Right forelimb (tissue), 1 donor: ENCODE results near the gene CCDC106.

ENCODE experiments used
- DNase-seq: peaks from one replicate; pipeline ENCODE4 v3.0.0-alpha.2; 2018

The CCDC106 gene

DNA sequence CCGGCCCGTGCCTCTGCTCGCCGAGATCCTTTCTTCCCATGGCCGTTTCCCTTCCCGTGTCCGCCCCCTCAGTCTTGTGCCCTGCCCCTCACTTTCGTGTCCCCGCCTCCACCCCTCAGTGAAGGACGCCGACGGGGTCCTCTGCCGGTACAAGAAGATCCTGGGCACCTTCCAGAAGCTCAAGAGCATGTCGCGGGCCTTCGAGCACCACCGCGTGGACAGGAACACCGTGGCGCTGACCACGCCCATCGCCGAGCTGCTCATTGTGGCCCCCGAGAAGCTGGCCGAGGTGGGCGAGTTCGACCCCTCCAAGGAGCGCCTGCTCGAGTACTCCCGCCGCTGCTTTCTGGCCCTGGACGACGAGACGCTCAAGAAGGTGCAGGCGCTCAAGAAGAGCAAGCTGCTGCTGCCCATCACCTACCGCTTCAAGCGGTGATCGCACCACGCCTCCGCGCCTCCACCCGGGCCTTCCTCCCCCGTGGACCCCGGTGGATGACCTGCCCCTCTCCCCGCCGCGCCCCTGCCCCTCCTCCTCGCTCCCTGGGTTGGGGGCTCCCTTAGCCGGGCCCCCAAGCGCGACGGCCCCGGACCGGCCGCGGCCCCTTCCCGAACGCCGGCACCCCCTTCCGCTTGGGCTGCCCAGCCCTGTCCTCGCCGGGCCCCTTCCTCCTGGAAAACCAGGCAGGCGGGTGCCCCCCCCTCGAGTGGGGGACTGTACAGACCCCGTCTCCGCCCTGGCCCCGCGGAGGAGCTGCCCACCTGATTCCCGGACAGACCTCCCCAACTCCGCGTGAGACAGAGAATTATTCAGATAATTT is 4.5 kb downstream of the CCDC106 start:
- DNase-seq = no peak

DNA sequence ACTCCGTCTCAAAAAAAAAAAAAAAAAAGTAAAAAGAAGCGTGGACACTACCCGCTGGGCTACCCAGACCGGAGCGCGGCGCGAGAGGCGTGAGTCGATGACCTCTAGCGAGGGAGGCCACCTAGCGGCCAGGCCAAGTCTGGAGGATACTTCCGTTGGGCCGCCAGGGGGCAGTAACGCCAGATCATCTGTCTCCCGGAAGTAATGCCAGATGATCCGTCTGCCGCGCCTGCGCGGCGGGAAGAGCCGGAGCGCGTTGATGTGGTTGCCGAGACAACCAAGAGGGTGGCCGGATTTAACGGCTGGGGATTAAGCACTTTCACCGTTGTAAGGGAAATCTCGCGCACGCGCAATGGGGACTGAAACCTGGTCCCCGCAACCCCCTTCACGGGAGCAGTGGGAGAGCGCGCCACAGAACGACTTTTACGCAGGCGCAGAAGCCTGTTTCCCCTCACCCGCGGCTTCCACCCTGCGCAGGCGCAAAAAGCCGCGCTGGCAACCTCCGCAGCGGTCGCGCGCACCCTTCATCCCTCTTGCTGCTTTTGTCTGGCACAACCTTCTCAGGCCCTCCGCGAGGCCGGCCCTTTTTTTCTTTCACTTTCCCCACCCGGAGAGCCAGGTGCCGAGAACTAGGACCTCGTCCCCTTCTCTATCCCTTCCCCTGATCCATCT is 5.8 kb downstream of the CCDC106 start:
- DNase-seq = peak; percentile 99

- no peak for DNase-seq
Observed at GRCh38 chr19:55654323-55654867, 6.4 kb downstream of the CCDC106 start.

GRCh38 chr19:55654868-55655647 is 7.0 kb downstream of the CCDC106 start, which contains the start of gene U2AF2:
Gene U2AF2, plus strand, starts transcription at chr19:55655035. Its CDS starts 70 bp downstream, at chr19:55655105.
- peak; percentile 99 for DNase-seq

DNA sequence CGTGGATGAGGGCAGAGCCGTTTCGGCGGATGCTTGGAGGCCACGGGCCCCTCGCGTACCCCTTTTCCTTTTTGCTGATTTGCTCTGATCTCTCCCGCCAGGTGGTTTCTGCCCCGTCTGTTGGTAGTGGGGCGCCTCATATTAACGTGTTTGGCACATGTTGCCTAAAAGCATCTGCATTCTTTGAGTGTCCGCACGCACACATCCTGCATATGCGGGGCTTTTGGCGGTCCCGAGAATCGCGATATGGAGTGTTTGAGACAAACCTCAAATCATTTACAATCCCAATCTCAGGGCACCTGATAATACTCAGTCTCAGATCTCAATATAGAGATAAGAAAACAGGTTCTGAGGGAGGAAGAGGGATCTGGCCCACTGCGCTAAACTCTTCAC is 7.6 kb downstream of the CCDC106 start:
- DNase-seq = no peak

- DNase-seq = no peak
Observed at GRCh38 chr19:55656552-55656951, 8.5 kb downstream of the CCDC106 start.

- DNase-seq = no peak
Observed at GRCh38 chr19:55656988-55657747, 9.2 kb downstream of the CCDC106 start.

DNA sequence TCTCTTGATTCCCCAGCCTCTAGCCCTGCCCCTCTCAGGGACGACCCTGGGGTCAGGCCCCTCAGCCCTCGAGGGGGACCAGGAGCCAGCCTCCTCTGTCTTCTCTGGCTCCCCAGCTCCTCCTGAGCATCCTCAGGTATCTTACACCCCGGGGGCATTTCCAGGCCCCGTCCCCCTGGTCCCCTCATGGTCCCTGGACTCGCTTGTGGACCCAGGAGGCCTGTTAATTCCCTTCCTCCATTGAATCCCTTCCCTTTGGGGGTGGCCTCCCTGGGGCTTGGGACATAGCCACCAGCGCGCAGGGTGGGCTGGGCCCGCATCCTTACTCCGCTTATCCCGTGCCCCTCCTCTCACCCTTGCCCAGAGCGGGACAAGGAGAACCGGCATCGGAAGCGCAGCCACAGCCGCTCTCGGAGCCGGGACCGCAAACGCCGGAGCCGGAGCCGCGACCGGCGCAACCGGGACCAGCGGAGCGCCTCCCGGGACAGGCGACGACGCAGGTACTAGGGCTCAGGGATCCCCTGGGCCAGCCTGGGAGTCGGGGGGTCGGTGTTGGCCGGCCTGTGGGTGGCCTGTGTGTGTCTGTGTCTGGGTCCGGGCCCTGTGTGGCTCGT is 10.9 kb downstream of the CCDC106 start:
- DNase-seq = no peak

GRCh38 chr19:55659822-55660221 is 11.8 kb downstream of the CCDC106 start:
- no peak for DNase-seq

- no peak for DNase-seq
Observed at GRCh38 chr19:55660404-55660803, 12.4 kb downstream of the CCDC106 start.

DNA sequence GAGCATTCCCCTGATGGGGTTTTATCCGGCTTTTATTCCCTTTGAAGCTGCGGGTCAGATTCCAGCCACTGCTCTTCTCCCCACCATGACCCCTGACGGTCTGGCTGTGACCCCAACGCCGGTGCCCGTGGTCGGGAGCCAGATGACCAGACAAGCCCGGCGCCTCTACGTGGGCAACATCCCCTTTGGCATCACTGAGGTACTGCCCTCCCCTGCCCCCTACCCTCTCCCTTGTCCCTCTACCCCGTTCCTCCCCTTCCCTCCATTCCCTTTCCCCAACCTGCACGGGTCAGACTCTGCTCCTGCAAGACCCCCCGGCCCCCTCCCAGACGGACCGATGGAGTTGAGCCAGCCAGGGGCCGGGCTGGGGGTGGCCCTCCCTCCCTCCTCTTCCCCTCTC is 13.0 kb downstream of the CCDC106 start:
- DNase-seq = no peak

DNA sequence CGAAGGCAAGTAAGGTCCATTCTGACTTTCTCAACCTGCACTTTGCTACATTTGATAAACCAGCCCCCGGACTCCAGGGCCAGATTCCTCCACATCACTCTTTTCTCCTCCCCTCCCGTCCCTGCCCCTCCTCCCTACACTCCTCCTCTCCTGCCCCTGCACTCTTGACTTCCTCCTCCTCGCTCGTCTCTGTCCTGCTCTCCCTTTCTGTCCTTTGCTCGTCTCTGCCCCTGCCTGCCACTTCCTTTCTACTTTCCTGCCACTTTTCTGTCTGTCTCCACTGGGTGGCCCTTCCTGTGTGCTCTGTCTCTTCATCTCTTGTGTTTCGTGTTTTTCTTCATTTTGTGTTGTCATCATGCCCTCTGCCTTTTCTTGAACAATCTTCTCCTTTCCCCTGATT is 13.8 kb downstream of the CCDC106 start:
- no peak for DNase-seq

DNA sequence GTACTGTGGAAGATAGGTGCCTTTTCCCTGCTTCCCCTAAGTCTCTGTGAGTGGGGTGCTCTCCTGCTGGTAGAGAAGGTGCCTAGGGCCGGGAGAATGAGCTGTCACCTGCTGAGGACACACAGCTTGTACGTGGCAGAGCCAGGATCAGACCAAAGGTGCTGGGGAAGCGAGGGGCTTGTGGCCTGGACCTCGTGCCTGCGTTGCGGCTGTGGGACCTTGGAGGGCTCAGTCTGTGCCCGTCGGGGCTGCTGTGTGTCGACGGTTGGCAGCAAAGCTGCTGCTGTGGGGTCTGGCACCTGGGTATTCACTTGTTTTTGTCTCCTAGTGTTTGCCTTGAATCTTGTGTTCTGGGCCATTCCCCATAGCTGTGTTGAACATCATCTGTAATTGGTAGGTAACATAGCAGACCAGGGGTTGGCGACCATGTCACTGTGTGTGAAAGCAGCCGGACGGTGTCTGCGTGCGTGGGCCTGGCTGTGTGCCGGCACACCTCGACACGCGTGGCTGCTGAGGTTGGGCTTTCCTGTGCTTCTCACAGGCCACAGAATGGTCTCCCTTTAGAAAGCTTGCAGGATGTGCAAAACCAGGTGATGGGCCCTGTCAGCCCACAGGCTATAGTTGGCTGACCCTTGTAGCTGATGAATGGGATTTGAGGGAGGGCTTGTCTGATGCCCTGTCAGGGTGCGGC is 16.0 kb downstream of the CCDC106 start:
- no peak for DNase-seq

DNA sequence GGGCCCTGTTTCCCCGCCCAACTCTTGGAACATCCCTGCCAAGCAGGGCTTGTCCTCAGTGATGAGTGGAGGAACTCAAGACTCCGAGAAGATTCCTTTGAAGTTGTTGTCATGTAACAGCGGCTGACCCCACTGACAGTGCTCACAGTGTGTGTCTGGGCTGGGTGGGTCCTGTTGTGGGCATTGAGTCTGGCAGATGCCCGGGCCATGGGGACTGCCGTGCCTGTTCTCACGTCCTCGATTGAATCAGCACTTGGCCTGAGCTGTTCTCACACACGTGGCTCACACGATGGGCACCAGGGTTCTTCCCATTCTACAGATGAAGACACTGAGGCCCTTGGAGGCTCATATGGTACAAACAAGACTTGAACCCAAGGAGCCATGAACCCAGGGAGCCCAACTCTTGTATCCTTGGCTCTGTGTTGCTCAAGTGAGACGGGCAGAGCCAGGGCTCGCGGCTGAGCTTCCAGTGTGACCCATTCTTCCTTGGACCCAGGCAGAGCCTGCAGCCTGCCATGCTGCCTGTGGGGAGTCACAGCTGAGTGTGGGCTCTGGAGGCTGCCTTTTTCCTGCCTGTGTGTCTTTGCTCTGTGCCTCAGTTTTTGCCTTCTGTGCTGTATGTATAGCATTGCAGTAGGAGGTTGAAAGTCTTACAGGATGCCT is 18.5 kb downstream of the CCDC106 start:
- DNase-seq = no peak

GRCh38 chr19:55667006-55667381 is 19.0 kb downstream of the CCDC106 start:
- DNase-seq = no peak

GRCh38 chr19:55667511-55667910 is 19.5 kb downstream of the CCDC106 start:
- DNase-seq = no peak

- no peak for DNase-seq
Observed at GRCh38 chr19:55667958-55668357, 19.9 kb downstream of the CCDC106 start.

- DNase-seq = no peak
Observed at GRCh38 chr19:55668603-55669348, 20.8 kb downstream of the CCDC106 start.

DNA sequence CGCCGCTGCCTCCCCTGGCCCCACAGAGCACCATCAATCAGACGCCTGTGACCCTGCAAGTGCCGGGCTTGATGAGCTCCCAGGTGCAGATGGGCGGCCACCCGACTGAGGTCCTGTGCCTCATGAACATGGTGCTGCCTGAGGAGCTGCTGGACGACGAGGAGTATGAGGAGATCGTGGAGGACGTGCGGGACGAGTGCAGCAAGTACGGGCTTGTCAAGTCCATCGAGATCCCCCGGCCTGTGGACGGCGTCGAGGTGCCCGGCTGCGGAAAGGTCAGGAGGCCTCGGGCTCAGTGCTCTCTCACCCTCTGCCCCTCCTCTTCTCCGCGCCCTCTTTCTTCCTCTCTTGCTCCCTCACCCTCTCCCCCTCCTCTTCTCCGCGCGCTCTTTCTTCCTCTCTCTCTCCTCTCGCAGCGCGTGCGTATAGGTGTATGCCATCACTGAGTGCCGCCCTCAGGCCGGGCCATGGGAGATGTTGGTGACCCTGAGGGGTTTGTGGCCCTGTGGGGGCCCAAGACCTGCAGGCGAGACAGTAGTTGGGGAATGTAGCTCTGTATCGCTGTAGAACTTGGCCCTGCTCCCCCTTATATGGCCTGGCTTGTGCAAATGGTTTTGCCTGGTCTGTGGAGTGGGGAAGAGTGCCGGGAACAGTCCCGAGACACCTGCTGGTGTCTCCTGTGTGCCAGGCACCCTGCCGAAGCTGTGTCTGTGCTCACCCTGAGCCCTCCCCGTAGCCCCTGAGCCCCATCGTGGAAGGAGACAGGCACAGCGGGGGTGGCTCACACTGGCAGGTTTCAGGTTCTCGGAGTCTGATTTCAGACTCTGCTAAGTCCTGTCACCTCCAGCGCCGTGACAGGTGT is 21.6 kb downstream of the CCDC106 start:
- no peak for DNase-seq
